Nucleus accumbens (tissue), 56 donors: ENCODE measurements around the gene CPNE5.

Experiments
- DNase-seq, 56 donors: peaks; one replicate each; lab custom pipeline; 2025; lab: John Stamatoyannopoulos, UW

CPNE5 gene

GRCh38 chr6:36838896-36839748 lies at the start of gene CPNE5:
TSS of gene CPNE5 (minus strand) at chr6:36839444. CDS start at chr6:36839377, 67 bp downstream.
- DNase-seq = peak in 18 of 56 donors; percentile 13 to 70 (median 38)

- DNase-seq = no peak
Measured at GRCh38 chr6:36888115-36888643, 48.9 kb upstream of the CPNE5 start.

GRCh38 chr6:36886950-36887618 lies 47.8 kb upstream of the CPNE5 start:
- DNase-seq = no peak

- peak; percentile 43 to 99 (median 96) for DNase-seq
Measured at GRCh38 chr6:36885461-36886401, 46.5 kb upstream of the CPNE5 start, which contains the start of gene C6orf89. TSS of gene C6orf89 (plus strand) at chr6:36885952. CDS start at chr6:36899445, 13,493 bp downstream.

- no peak for DNase-seq
Measured at GRCh38 chr6:36884610-36885009, 45.4 kb upstream of the CPNE5 start.

- no peak for DNase-seq
Measured at GRCh38 chr6:36875250-36875633, 36.0 kb upstream of the CPNE5 start.

- peak; percentile 38 to 94 (median 81) for DNase-seq
Measured at GRCh38 chr6:36874443-36875249, 35.4 kb upstream of the CPNE5 start, which contains the start of gene PPIL1. TSS of gene PPIL1 (minus strand) at chr6:36874803. CDS start at chr6:36874772, 31 bp downstream.

GRCh38 chr6:36873612-36874442 lies 34.6 kb upstream of the CPNE5 start:
- DNase-seq = no peak

GRCh38 chr6:36873115-36873514 lies 33.9 kb upstream of the CPNE5 start:
- no peak for DNase-seq

GRCh38 chr6:36871686-36872085 lies 32.4 kb upstream of the CPNE5 start:
- DNase-seq = no peak

GRCh38 chr6:36867471-36868224 lies 28.4 kb upstream of the CPNE5 start:
- no peak for DNase-seq

- DNase-seq = no peak
Measured at GRCh38 chr6:36865835-36866234, 26.6 kb upstream of the CPNE5 start.

GRCh38 chr6:36863670-36864540 lies 24.7 kb upstream of the CPNE5 start:
- DNase-seq = no peak

GRCh38 chr6:36862848-36863382 lies 23.7 kb upstream of the CPNE5 start:
- DNase-seq = no peak

- no peak for DNase-seq
Measured at GRCh38 chr6:36862164-36862847, 23.1 kb upstream of the CPNE5 start.

GRCh38 chr6:36860126-36860525 lies 20.9 kb upstream of the CPNE5 start:
- no peak for DNase-seq
